T follicular helper cell (primary cell): ENCODE data around the gene CYP1A1.
"Not testable (repeated sequence)": the region's sequence is repeated elsewhere in the genome, so short reads cannot be mapped to it uniquely, and the experiment has no call there.

Experiments used
- DNase-seq: peaks from one replicate; pipeline ENCODE4 v3.0.0-alpha.2; 2020; ENCODE audit warnings: low read depth

CYP1A1 gene

GRCh38 chr15:74738239-74738638 lies 12.9 kb upstream of the CYP1A1 start:
- not testable (repeated sequence) for DNase-seq

- DNase-seq = no peak
These were observed 10.0 kb upstream of the CYP1A1 start for GRCh38 chr15:74735305-74735704.

DNA sequence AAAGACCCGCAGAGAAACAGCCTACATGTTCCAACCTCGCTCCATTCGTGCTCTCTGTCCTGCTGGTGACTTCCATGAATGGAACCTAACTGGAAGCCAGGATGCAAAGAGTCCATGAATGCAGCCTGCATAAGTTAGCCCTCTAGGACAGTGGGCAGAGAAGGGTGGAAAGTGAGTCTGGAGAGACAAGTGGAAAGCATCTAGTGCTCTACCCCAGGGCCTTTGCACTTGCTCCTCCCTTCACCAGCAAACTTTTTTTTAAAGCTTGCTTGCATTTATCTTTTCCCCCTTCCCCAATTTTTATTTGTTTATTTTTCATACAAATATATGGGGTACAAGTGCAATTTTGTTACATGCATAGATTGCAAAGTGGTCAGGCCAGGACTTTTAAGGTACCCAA lies 7.9 kb upstream of the CYP1A1 start:
- no peak for DNase-seq

GRCh38 chr15:74732846-74733245 lies 7.5 kb upstream of the CYP1A1 start:
- DNase-seq = no peak

GRCh38 chr15:74730619-74731316 lies 5.4 kb upstream of the CYP1A1 start:
- DNase-seq = no peak

GRCh38 chr15:74729372-74729771 lies 4.0 kb upstream of the CYP1A1 start:
- DNase-seq = not testable (repeated sequence)

DNA sequence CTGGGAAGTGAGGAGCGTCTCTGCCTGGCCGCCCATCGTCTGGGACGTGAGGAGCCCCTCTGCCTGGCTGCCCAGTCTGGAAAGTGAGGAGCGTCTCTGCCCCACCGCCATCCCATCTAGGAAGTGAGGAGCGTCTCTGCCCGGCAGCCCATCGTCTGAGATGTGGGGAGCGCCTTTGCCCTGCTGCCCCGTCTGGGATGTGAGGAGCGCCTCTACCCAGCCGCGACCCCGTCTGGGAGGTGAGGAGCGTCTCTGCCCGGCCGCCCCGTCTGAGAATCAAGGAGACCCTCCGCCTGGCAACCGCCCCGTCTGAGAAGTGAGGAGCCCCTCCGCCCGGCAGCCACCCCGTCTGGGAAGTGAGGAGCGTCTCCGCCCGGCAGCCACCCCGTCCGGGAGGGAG lies 3.4 kb upstream of the CYP1A1 start:
- not testable (repeated sequence) for DNase-seq

GRCh38 chr15:74727727-74728126 lies 2.4 kb upstream of the CYP1A1 start:
- DNase-seq = no peak

GRCh38 chr15:74726774-74727164 lies 1.4 kb upstream of the CYP1A1 start:
- no peak for DNase-seq

GRCh38 chr15:74725845-74726773 lies 781 bp upstream of the CYP1A1 start:
- DNase-seq = peak; percentile 27

DNA sequence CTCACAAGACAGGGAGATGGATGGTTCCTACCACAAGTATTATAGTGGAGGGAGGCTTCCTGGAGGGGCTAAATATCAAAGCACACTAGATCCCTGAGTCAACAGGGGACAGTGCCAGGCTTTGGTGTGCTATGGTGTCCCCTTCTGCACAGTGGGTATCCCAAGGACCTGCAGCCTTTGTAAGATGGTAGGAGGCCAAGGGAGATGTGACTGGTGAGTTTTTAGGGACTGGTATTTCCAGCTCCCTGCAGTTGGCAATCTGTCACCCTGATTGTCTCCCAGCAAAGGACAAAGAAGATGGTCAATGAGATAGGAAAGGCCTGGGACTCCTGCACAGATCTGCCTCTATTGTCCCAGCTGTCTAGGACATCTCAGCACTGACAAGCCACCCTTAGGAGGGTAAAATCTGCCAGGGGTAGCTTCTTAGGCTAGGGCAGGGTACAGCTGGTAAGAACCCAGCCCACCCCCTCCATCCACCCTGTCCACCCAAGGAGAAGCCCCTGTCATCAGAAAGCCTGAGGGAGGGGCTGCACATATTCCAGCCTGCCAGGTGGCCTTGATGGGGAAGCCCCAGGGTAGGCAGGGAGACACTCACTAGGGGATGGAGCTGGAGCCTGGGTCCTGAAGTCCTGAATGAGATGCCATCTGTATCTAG lies 631 bp downstream of the CYP1A1 start:
- no peak for DNase-seq

DNA sequence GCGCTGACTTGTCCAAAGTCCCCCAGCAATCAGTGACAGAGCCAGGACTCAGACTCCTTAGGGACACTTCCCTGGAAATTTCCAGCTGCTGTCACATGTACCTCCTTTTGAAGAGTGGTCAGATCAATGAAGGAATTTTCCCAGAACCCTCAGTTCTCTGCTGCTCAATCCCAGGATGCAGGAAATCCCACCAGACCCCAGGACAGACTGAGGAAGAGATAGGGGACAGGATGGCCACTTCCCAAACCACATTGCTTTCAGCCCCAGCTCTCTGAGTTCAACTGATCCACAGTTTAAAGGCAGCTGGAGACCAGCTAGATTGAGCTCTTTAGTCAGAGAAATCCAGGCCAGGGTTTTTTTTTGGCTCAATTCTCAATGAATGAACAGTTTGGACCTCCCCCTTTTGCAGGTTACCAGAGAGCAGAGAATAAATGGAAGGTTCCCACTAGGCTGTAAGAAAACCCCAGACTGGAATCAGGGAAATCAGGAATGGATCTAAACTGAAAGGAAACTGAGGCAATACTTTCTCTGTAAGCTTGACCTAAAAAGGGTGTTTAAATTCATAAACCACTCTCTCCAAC lies 1.5 kb downstream of the CYP1A1 start:
- no peak for DNase-seq

DNA sequence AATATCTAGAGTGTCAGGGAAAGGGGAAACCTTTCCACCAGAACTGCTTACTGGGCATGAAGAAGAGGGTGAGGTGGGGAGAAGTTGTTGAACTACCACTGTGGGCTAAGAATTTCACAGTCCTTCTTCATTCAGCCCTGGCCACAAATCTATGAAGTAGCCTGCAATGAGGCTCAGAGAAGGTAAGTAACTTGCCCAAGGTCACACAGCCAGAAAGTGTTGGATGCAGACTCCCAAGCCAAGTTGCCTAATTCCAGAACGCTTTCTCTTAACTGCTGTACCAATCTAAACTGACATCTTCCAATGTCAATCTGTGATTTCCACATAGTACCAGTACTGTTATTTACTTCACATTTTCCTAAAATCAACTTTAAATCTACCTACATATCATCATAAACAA lies 2.1 kb downstream of the CYP1A1 start:
- DNase-seq = no peak

- no peak for DNase-seq
These were observed 2.7 kb downstream of the CYP1A1 start for GRCh38 chr15:74722591-74722990.

- DNase-seq = no peak
These were observed 8.7 kb downstream of the CYP1A1 start for GRCh38 chr15:74716651-74717050.

- DNase-seq = no peak
These were observed 13.0 kb downstream of the CYP1A1 start for GRCh38 chr15:74712311-74712710.

GRCh38 chr15:74710319-74711094 lies 14.8 kb downstream of the CYP1A1 start:
- DNase-seq = no peak

- no peak for DNase-seq
These were observed 15.4 kb downstream of the CYP1A1 start for GRCh38 chr15:74709892-74710291.

DNA sequence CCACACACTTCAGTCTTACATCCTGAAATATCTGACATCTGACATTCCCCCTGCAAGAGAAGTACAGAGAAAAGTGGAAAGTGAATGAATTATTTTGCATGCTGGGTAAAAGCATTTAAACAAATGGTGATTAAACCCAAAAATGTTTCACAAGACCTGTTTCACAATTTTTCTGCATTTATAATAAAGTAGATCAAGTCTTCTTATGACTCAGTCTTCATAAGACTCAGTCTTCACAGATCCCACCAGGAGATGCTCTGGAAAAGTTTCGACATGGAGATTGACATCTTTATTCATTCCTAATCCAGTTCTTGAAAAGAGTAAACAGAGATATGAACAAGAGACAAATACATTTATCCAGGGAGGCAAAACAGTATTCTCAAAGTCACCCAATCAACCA lies 16.3 kb downstream of the CYP1A1 start:
- DNase-seq = no peak

DNA sequence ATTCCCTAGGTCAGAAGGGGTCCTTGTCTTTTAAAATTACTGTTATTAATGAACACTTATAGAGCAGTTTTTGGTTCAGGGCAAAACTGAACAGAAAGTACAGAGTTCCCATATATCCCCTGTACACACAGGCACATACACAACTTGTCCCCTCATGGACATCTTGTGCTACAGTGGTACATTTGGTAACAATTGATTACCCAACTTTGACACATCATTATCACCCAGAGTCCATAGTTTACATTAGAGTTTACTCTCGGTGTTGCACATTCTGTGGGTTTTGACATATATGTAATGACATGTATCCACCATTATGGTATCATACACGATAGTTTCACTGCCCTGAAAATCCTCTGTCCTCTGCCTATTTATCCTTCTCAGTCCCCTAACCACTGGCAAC lies 28.5 kb downstream of the CYP1A1 start:
- DNase-seq = no peak

- DNase-seq = no peak
These were observed 29.0 kb downstream of the CYP1A1 start for GRCh38 chr15:74696398-74696729.
